NCI-H69 (cell line): ENCODE results near the gene PRKCE.
"Not testable (repeated sequence)": the region's sequence is repeated elsewhere in the genome, so short reads cannot be mapped to it uniquely, and the experiment has no call there.

Experiments
- DNase-seq: peaks from one replicate; lab custom pipeline; 2025; lab: John Stamatoyannopoulos, UW

The PRKCE gene

DNA sequence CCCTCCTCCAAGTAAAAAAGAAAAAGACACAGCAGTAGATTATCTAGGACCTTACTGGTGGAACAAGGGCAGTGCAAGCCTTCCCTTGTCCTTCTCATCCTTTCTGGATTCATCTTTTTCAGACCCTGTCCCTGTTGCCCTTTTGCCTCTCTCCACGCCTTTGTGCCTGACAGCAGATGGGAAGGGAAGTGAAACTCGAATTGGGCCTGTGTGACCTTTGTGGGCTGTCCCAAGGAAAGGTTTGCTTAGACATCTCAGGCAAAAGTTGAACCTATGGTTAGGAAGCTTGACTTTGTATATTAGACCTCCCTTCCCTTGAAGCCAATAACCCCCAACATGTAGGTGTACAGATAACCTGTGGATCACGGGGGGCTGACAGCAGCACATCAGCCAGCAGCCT, 185.3 kb downstream of the PRKCE start:
- DNase-seq, result no peak

DNA sequence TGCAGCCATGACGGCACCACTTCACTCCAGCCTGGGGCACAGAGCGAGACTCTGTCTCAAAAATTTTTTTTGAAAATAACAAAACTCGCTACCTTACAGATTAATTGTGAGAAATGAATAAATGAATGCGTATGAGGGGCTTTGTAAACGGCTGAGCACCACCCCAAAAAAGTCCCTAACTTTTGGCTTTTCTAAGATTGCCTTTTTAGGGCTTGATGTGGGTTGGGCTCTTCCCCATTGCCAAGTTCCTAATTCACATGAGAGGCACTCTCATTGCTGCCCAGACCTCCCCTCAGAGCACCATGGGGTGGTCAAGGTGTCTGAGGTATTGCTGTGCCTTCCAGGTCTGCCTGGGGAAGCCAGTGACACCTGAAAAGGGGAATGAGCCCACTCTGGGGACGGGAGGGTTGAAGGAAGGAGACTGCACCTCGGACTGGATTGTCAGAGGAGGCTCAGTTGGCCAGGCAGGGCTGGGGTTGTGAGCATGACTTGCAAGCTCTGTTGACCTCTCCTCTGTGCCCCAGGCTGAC, 186.4 kb downstream of the PRKCE start:
- no peak for DNase-seq

DNA sequence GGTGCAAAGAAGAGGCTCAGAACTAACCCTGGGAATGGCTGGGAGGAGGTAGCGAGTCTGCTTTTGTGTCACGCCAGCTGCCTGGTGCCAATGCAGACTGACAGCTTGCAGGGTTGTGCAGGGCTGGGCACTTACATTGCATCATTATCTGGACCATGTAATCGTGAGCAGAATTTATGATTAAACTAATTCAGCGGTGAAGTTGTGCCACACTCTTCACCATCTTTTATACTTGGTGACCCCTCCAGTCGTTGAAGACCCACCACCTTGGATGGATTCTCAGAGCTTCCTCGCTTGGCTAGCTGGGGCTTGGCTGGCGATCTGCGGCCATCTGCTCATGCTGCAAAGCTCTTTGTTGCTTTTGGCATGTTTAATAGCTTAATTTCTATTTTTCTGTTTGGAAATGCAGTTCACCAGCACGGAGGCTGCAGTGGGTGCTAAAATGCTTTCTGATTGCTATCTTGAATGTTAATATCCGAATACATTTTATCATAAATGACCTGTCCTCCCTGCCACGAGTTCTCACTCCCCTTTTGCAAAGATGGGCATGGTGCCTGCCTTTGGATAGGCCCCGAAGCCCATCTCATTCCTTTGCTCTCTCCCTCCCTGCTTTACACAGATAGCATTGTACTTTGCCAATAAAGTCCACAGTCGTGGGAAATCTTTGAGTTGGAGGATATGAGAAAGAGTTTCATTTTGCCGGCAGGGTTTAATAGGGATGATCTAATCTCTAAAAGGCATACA, 188.2 kb downstream of the PRKCE start:
- DNase-seq, result peak; percentile 52

DNA sequence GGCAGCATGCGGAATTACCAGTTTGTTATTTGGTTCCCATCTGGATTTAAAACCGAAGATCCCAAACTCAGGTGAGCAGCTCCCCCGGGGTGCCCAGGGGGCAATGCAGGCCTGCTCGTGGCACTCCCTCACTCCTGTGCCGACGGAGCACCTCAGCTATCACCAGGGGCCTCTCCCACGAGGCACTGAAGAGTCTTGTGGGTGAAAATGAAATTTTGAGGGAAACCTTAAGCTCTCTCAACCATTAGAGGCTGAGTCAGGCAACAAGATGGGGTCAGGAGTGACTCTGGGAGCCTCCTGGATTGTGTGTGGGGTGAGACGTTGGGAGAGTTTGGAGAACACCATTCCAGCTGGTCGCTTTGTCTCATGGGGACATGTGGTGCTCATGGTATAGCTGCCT, 189.0 kb downstream of the PRKCE start:
- DNase-seq, result no peak

DNA sequence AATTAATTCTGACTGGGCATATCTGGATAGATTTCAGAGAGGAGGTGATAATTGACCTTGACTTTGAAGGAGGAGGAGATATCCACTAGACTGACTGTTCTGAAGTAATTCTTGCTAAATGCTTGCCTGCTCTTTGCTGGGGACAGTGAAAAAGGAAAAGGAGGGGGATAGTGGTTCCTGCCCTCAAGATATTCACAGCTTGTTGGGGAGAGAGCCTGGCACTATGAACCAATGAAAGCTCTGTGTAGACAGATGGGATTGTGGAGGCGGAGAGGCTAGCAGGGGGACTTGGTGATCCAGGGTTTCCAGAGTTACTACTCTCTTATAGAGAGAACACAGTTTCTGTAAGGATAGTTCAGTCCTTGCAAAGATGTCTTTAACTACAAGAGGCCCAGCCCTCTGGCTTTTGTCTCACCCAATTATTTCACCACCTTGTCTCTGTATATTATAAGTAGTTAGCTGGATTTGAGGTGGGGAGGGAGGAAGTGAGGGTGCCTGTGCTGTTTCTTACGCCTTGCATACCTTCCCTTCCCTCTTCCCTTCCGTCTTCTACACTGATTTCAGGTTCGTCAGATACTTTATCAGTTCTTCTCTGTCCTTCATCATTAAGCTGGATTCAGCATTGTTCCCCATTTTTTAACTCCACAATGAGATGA, 190.4 kb downstream of the PRKCE start:
- no peak for DNase-seq

DNA sequence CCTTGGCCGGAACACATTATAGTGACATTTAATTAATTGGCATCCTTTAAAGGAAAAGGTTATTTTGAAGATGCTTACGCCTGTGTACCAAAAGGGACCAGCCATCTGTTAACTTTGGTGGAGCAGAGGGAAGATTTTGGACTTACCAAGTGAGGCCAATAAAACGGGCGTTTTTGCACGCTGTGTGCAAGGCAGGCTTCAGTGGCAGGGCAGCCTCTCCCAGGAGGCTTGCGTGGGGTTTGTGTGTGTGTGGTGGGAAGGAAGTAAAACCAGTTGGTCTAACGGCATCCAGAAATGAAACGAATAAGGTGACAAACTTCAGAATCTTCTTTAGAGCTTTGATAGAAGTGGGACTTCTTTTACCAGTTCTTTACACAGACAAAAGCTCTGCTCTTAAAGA, 191.7 kb downstream of the PRKCE start:
- DNase-seq, result no peak

DNA sequence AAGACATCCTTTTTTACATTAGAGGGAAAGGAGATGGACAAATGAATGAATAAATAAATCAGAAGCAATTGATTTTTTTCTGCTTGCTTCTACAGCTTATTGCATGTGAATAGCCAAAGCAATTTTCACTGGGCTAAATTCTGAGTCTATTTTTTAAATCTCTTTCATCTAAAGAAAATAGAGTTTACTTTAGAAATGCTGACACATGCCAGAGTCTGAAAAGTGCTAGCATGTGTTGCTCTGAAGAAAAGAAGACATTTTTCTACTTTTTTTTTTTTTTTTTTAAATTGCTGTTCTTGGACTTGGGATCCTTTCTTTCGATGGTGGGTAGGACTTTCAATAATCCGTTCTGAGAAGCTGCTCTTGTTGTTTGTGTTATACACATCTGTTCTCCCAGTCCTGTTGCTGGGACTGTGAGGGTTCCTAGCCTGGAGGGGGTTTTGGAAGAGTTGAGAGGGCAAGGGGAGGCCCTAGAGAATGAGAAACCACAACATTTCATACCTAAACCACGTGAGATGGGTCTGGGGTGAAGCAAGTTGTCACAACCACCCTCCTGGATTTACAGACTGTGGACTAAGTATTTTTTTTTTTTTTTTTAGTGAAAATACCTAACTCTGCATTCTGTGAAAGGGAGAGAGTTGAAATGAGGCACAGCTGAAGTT, 193.5 kb downstream of the PRKCE start:
- DNase-seq, result no peak

DNA sequence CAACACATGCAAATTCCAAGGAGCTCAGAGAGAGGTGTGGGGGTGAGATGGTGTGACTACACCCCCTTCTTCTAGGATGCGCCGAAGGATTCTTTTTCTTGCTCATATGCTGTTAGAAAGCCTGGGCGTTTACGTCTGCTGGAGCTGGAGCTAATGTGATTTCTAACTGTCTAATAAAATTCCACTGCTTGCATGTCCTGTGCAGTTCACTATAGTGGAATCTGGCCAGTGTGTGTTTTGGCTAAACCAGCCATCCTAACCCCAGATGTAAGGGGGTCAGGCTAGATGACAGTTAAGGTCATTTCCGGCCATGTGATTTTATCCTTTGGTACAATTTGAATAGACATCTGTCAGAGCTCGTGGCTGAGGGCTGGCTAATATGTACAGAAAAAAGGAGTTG, 194.1 kb downstream of the PRKCE start:
- DNase-seq, result no peak

DNA sequence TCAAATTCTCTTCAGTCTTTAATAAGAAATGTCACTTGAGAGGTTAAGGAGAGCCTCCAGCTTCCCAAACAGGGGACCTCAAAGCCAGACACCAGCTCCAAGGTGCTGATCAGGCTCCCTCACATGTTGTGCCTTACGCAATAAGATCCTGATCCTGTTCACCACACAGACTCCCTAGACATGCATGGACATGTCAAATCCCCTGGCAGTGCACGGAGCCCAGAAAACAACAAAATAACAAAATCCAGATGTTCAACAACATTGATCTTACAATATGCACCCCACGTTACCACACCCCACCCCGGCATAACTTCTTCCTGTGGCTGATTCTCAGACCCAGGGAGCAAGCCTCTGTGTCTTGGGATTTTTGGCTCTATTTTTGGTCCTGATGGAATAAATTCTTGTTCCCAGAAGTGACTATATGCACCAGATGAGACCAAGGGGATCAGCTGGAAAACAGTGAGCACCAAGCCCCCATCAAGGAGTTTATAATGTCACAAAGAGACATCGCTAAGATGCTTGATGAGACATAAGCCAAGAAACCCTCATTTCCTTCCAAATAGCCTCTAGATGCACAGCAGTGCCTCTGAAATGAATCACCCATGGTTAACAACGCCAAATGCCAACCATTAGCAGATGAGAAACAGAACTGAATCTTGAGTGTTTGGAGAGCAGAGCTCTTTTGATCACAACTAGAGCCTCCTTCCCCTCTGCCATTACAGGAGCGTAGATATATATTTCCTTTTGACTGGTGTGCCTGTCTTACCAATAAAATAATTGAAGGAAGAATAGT, 198.2 kb downstream of the PRKCE start:
- DNase-seq, result no peak

DNA sequence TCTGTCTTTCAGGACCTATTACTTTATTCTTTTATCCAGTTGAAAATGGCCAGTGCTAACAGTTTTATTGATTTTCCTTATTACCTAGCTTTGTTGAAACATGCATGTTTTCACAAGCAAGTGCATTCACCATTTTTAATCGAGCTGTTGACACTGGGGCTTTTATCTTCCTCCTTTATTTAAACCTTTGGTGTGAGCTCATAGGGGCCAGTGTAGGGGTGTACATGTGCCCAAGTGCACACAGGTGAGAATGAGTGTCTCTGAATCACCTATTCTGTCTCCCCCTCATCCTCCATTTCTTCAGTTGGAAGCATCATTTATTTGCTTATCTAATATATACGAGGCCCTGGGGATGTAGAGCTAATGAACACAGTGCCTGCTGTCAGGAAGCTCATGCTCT, 199.1 kb downstream of the PRKCE start:
- DNase-seq, result peak; percentile 39

DNA sequence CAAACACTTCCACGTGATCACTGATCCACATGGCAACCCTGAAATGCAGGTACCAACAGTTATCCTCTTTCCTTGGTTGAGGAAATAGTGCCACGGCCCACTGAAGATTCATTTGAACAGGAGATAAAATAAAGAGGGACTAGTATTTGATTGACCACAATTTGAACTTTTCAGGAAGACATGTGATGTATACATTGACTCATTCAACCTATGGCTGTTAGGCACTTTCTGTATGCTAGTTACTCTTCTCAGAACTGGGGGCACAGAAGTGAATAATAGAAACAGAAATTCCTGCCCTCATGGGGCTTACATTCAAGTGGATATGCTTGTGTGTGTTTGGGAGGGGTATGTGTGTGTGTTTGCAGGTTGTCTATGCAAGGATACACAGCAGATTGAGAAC, 199.6 kb downstream of the PRKCE start:
- DNase-seq, result peak; percentile 41

DNA sequence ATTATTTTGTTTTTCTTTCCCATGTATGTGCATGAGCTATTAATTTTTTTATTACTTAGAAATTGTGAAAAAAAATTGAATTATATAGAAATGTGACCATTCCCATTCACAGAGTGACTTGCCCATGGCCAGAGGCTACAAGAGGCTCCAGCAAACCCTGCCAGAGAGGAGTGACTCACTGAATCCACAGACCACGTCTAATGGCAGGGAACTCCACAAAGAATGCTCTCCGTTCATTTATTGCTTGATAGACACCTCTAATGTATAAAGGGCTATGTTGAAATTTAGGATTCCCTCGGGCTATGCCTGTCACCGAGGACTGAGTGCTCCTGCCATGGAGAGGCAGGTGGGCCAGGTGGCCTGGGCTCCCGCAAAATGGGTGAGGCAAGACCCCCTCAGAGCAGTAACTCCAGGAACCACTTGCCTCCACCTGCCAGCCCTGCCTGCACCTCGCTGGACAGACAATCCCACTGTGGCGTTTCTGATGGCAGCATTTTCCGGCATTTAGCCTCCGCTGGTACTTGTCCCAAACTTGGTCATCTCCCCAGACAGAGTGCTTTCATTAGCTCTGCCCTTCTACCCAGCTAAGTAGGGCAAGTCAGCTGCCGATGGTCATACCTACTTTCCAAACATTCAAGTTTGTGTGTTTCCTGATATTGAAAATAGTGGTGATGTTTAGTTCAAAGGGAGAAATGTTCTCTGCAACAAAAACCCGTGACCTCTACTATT, 200.3 kb downstream of the PRKCE start:
- peak; percentile 91 for DNase-seq

DNA sequence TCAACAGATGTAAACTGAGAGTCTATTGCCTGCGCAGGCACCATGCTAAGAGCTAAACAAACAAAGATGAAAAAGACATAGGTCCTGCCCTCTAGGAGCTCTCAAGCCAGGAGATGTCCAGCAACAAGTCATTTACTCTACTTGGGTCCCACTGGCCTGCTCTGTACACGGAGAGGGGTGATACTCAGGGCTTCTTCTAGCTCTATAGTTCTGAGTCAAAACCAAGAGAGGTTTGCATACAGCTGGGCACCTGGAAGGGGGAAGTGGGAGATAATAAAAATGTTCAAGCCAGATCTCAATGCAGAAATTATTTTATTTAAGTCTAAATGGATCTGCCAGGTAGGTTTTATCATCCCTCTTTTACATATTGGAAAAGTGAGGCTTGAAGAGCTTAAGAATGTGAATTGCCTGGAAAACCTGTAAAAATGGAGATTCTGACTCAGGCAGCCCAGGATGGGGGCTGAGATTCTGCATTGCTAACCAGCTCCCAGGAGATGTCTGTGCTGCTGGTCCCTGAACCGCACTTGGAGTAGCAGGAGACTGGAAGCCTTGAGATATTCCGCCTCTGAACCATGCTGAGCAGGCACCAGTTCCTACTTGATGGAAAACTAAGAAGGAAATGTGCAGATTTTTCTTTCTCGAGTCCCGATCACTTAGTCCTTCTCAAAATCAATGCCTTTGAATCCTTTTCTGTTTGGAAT, 201.1 kb downstream of the PRKCE start:
- DNase-seq, result peak; percentile 84

DNA sequence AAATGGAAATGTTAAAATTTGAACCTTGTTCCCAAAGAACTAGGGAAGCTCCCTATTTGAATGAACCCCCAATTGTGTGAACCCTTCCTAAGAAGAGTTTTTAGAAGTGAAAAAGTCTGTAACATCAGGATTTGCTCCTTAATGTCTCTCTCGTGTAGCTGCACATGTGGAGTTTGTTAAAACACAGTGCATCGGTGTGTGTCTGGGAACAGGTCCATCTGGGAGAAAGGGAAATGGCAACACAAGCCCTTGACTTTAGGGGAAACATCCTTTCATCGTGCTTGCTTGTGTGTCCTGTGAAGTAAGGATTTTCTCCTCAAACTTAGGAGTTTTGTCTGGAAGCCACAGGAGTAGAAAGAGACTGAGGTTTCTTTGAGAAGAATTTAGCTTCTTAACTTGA, 203.9 kb downstream of the PRKCE start:
- DNase-seq, result no peak

DNA sequence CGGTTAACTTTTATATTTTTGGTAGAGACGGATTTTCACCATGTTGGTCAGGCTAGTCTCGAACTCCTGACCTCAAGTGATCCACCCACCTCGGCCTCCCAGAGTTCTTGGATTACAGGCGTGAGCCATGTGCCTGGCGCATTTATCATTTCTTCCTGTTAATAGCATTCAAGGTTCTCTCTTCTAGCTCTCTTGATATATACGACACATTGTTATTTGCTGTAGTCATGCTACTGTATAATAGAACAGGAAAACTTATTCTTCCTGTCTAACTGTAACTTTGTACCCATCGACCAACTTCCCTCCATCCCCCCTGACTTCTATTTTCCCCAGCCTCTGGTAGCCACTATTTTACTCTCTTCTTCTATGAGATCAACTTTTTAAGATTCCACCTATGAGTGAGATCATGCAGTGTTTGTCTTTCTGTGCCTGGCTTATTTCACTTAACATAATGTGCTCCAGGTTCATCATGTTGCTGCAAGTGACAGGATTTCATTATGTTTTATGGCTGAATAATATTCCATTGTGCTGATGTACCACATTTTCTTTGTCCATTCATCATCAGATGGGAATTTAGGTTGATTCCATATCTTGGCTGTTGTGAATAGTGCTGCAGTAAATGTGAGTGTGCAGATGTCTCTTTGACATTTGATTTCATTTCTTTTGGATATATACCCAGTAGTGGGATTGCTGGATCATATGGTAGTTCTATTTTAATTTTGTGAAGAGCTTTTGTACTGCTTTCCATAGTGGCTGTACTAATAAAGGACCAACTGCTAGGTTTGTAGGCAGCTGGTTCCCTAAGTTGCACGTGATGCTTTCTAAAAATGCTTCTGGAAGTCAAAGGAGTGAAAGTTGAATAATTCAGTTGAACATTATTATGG, 205.2 kb downstream of the PRKCE start:
- no peak for DNase-seq

DNA sequence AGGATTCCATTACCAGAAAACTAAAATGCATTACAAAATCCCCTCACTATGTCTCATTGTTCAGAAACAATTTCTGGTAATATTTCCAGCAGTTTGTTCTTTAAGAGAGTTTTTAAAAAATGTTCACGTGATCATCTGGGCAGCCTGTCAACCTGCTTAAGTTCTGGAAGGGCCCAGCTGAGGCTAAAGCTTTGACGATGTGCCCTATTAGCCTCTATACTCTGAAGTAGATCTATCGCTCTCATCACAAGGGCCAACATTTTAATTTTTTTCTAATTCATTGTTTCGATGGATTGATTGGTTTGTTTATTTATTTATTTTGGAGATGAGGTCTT, 205.8 kb downstream of the PRKCE start:
- no peak for DNase-seq

DNA sequence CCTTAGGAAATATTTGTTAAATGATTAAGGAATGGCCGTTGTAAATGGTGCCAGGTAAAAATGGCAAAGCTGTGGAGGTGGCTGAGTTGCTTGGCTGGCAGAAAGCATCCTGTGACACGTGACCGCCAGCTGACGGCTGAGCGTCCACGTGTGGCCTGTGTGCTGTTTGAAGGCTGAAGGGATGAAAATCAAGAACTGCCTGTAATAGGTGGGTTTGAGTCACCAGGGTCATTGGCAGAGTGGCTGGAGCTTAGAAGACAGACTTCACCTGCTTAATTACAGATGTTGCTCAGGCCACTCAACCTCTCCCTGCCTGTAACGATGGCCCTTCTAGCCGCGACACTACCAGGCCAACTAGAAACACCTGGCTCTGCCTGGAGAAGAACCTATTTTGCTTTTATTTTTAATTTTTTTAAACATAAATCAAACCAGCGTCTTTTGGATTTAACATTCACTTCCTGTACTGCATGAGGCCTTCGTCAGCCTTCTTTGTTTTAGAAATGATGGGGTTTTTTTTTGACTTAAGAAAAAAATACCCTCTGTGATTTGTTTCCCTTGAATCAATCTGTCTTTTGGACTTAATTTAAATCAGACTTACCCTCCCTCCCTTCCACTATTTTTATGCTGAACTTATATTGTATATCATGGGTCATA, 206.5 kb downstream of the PRKCE start:
- peak; percentile 14 for DNase-seq

DNA sequence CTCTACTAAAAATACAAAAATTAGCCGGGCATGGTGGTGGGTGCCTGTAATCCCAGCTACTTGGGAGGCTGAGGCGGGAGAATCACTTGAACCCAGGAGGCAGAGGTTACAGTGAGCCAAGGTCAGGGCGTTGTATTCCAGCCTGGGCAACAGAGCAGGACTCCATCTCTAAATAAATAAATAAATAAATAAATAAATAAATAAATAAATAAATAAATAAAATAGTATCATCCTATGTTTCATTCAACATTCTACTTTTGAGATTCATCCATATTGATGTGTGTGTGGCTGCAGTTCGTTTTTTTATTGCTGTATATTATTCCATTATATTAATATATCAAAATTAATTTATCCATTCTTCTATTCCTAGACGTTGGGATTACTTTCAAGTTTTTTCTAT, 207.4 kb downstream of the PRKCE start:
- DNase-seq, result not testable (repeated sequence)

DNA sequence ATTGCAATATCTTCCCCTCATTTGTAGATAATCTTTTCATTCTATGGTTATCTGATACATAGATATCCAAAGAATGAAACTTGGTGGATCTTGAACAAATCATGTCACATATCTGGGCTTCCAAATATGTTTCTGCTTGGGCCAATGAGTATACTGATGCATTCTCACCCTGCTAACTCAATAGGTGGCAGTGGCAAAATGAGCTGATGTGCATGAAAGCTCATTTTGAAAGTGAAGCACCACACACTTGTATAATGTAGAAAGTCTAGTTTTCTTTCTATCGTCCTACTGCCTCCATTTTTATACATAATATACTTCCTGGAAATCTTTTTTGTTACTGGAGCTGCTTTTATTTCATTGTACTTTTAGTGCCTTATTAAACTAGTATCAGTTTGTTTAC, 208.2 kb downstream of the PRKCE start:
- DNase-seq, result no peak
